ENCODE results near the gene IVD. TPM values are rescaled to one million over a fixed set of nuclear protein-coding genes. Genes with fewer than 3 reads are reported as not detected.

IVD gene
- total and polyA plus RNA-seq, 2 of the 4 experiments (the other 2 are of a cell fraction): 31.7 to 41.1 TPM

DNA sequence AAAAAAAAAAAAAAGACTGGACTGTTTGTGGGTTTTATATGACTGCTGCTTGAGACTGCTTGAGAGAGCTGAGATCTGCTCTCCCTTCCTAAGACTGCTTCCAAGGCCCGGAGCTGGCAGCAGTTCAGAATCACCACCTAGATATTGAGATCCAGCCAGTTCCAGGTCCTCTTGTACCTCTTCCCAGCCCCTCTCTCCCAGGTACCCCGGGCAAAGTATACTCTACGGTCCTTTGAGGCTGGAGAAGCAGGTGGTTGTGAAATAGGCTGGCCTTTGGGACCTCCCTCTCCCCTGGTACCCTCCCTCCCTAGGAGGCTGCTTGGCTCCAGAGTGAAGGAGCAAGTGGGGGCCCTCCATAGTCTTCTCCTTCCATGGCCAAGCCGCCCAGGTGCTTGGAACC is 22.6 kb downstream of the IVD start:
- ChIA-PET POLR2A (ENCODE audit: unreplicated experiment) (no interaction called here), CTCF (interaction anchor here (0.6 kb wide), 1 partner anchor 8 kb away, joined by 3 read pairs; no protein-coding TSS in a partner anchor)
- no peak overlapping the region for H4K91ac ChIP-seq (ENCODE audit: insufficient read depth, low read depth, low read length)
- no peak overlapping the region for H3K23ac ChIP-seq (ENCODE audit: low read depth, low read length)
- H3K36me3 ChIP-seq (ENCODE audit: control insufficient read depth, insufficient read depth, low read length): no peaks in the 10 kb centered on the region; the same call in 1 of the 2 replicates
- in situ Hi-C loops (cut with MboI; ENCODE audit: low sequenced_read_pairs): loop anchor here (5.0 to 10.0 kb wide), 3 partner anchors 151 to 383 kb away; no protein-coding TSS in a partner anchor
- H3K4ac ChIP-seq (ENCODE audit: low read depth, low read length): no peak overlapping the region
- no peak overlapping the region for H3K9ac ChIP-seq (ENCODE audit: low read depth, low read length)
- dilution Hi-C loops (cut with HindIII; ENCODE audit: low sequenced_read_pairs, unreplicated experiment): no loop called here
- no peak overlapping the region for H2BK15ac ChIP-seq (ENCODE audit: low read depth, low read length)
- H2BK120ac ChIP-seq (ENCODE audit: low read depth, low read length): no peak overlapping the region
- H2BK5ac ChIP-seq (ENCODE audit: low read depth, low read length, poor library complexity, severe bottlenecking): no peak overlapping the region
- H3K14ac ChIP-seq (replicated peaks; ENCODE audit: low read depth, low read length): no peak overlapping the region
- no peak for ATAC-seq (ENCODE audit: low read depth)
- no peak overlapping the region for H2AFZ ChIP-seq (replicated peaks; ENCODE audit: low read length, poor library complexity)
- H3K27ac ChIP-seq (ENCODE audit: insufficient read depth, low read length): no peak overlapping the region
- no peaks in the 10 kb centered on the region; the same call in 1 of the 2 replicates for H3K4me1 ChIP-seq (ENCODE audit: control insufficient read depth, insufficient read depth, low read length)
- H2BK20ac ChIP-seq (ENCODE audit: low read depth, low read length): no peak overlapping the region
- H3K56ac ChIP-seq (ENCODE audit: extremely low read depth, insufficient read depth, low read length): no peak overlapping the region
- H4K20me1 ChIP-seq (ENCODE audit: insufficient read depth, low read length): no peaks in the 10 kb centered on the region
- H2AK9ac ChIP-seq (replicated peaks; ENCODE audit: low read depth, low read length, poor library complexity): no peak overlapping the region
- peaks cover 43% of the 10 kb centered on the region for H3K27me3 ChIP-seq (ENCODE audit: control insufficient read depth, insufficient read depth, low read length)
- BruUV-seq (replicated peaks): no TSS peak
- no peak overlapping the region for H4K5ac ChIP-seq (ENCODE audit: low read depth, low read length)
- H3K9me3 ChIP-seq (ENCODE audit: control insufficient read depth, insufficient read depth, low read length): no peaks in the 10 kb centered on the region
- H2AK5ac ChIP-seq (ENCODE audit: low read depth, low read length): no peak overlapping the region
- H3K4me3 ChIP-seq (ENCODE audit: insufficient read depth, low read depth, low read length): no peak overlapping the region
- no CpG with 5 or more reads among the region's 4 CpGs for WGBS, 2 experiments (ENCODE audit: extremely low coverage in 2 of 2, insufficient read length in 1 of 2)
- H3K79me1 ChIP-seq (ENCODE audit: low read depth in 1 of 2, low read length in 2 of 2): no peaks in the 10 kb centered on the region
- H3K4me2 ChIP-seq (ENCODE audit: low read depth, low read length): no peak overlapping the region
- TF ChIP-seq FOS (IDR thresholded peaks at IDR 0.05; ENCODE audit: low read depth, low read length): no peak
- TF ChIP-seq CTCF (conservative IDR thresholded peaks at IDR 0.05; ENCODE audit: low read depth, low read length): no peak
- no peak for TF ChIP-seq MXI1 (IDR thresholded peaks at IDR 0.05; ENCODE audit: borderline replicate concordance, low read depth, low read length)
- no peak for TF ChIP-seq CEBPB (IDR thresholded peaks at IDR 0.05; ENCODE audit: low read depth, low read length)
- TF ChIP-seq NFE2L2 (IDR thresholded peaks at IDR 0.05; ENCODE audit: low read depth, low read length): no peak
- no peak for TF ChIP-seq RFX5 (IDR thresholded peaks at IDR 0.05; ENCODE audit: low read depth, low read length)
- TF ChIP-seq RCOR1 (IDR thresholded peaks at IDR 0.05; ENCODE audit: insufficient replicate concordance, low read length): no peak
- TF ChIP-seq, protein P1, sequence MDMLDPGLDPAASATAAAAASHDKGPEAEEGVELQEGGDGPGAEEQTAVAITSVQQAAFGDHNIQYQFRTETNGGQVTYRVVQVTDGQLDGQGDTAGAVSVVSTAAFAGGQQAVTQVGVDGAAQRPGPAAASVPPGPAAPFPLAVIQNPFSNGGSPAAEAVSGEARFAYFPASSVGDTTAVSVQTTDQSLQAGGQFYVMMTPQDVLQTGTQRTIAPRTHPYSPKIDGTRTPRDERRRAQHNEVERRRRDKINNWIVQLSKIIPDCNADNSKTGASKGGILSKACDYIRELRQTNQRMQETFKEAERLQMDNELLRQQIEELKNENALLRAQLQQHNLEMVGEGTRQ (IDR thresholded peaks at IDR 0.05; ENCODE audit: low read depth, low read length): no peak
- TF ChIP-seq POLR2A (IDR thresholded peaks at IDR 0.05; ENCODE audit: low read depth, low read length): no peak
- no peak for TF ChIP-seq ELK1 (IDR thresholded peaks at IDR 0.05; ENCODE audit: borderline replicate concordance, low read depth, low read length)
- TF ChIP-seq RAD21 (IDR thresholded peaks at IDR 0.05; ENCODE audit: low read length): no peak
- TF ChIP-seq MAFK (IDR thresholded peaks at IDR 0.05; ENCODE audit: low read depth, low read length): no peak
- no peak for TF ChIP-seq CHD1 (IDR thresholded peaks at IDR 0.05; ENCODE audit: low read depth, low read length)
- no peak for TF ChIP-seq BHLHE40 (IDR thresholded peaks at IDR 0.05; ENCODE audit: low read depth, low read length)
- no peak for TF ChIP-seq MAZ (IDR thresholded peaks at IDR 0.05; ENCODE audit: borderline replicate concordance, low read depth, low read length)
- TF ChIP-seq SMC3 (IDR thresholded peaks at IDR 0.05; ENCODE audit: low read depth, low read length): no peak
- H4K8ac ChIP-seq (ENCODE audit: low read depth in 2 of 2, low read length in 2 of 2): no peak overlapping the region
- intact Hi-C loops (cut with micrococcal nuclease): no loop called here
- no peaks in the 10 kb centered on the region for H3K9me1 ChIP-seq (ENCODE audit: insufficient read depth, low read length)
- no peak overlapping the region for H3K18ac ChIP-seq (ENCODE audit: low read depth, low read length)
- DNase-seq: no peak

Measured in IMR-90 (cell line).